Type B pancreatic cell (in vitro differentiated cells): Measurements from ENCODE around the gene CBR4. TPM values are rescaled to one million over a fixed set of nuclear protein-coding genes. Genes with fewer than 3 reads are reported as not detected.
"Not testable (repeated sequence)": the region's sequence is repeated elsewhere in the genome, so short reads cannot be mapped to it uniquely, and the experiment has no call there.

Source experiments
- DNase-seq: peaks from one replicate; pipeline ENCODE4 v3.0.0; 2021; ENCODE audit warnings: mixed read lengths; ENCODE audit not compliant: unreplicated experiment; ENCODE audit errors: extremely low spot score
- H3K27ac Mint-ChIP-seq: 2 replicates; pipeline ENCODE4 v1.8.0; 2021; ENCODE audit warnings: mild to moderate bottlenecking, mixed read lengths
- H3K27me3 Mint-ChIP-seq: 2 replicates; pipeline ENCODE4 v1.8.0; 2021; ENCODE audit warnings: mixed read lengths
- H3K36me3 Mint-ChIP-seq: 2 replicates; pipeline ENCODE4 v1.8.0; 2021; ENCODE audit warnings: mixed read lengths
- H3K4me1 Mint-ChIP-seq: one replicate; pipeline ENCODE4 v1.8.0; 2021; ENCODE audit warnings: mixed read lengths; ENCODE audit not compliant: unreplicated experiment
- H3K4me3 Mint-ChIP-seq: 2 replicates; pipeline ENCODE4 v1.8.0; 2021; ENCODE audit warnings: mild to moderate bottlenecking, mixed read lengths
- H3K9me3 Mint-ChIP-seq: 2 replicates; pipeline ENCODE4 v1.8.0; 2021; ENCODE audit warnings: mixed read lengths
- total RNA-seq: library from RNA; stranded (reverse); gene quantifications from 2 replicates; pipeline ENCODE4 v1.2.1, GENCODE V29; 2021; ENCODE audit warnings: low replicate concordance
- TF ChIP-seq, protein P1 (sequence below): fragments of 200-600 bp; sonication (generic); conservative IDR thresholded peaks from 2 replicates; pipeline ENCODE4 v1.5.0; 2021; ENCODE audit warnings: antibody characterized with exemption, mild to moderate bottlenecking

CBR4 gene
- total RNA-seq, 1 donor from 2014 or later, result 42.6 TPM

DNA sequence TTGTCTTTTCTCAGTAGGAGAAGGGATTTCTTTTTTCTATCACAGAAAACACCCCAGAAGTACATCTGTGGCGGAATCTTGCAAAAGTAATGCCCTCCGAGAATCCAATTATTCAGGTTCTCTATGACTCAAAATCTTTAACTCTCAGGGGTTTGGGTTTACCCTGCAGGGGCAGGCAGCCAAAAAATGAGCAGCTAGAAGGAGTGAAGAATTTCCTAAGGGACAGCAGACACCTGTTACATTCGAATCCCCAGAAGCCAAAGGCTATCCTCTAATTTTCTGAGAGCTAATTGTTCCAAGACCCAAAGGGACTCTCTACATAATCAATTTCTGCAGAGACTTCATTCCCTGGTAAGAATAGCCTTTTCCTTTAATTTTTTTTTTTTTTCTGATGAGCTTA is 27.5 kb upstream of the CBR4 start:
- no peak for DNase-seq
- no peak overlapping the region for H3K4me3 Mint-ChIP-seq
- H3K36me3 Mint-ChIP-seq, result no peaks in the 10 kb centered on the region
- peaks cover 23% of the 10 kb centered on the region for H3K4me1 Mint-ChIP-seq
- TF ChIP-seq, protein P1, sequence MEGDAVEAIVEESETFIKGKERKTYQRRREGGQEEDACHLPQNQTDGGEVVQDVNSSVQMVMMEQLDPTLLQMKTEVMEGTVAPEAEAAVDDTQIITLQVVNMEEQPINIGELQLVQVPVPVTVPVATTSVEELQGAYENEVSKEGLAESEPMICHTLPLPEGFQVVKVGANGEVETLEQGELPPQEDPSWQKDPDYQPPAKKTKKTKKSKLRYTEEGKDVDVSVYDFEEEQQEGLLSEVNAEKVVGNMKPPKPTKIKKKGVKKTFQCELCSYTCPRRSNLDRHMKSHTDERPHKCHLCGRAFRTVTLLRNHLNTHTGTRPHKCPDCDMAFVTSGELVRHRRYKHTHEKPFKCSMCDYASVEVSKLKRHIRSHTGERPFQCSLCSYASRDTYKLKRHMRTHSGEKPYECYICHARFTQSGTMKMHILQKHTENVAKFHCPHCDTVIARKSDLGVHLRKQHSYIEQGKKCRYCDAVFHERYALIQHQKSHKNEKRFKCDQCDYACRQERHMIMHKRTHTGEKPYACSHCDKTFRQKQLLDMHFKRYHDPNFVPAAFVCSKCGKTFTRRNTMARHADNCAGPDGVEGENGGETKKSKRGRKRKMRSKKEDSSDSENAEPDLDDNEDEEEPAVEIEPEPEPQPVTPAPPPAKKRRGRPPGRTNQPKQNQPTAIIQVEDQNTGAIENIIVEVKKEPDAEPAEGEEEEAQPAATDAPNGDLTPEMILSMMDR, result no peak
- peaks cover 6% of the 10 kb centered on the region for H3K9me3 Mint-ChIP-seq
- H3K27ac Mint-ChIP-seq, result no peak overlapping the region
- H3K27me3 Mint-ChIP-seq, result peaks cover 2% of the 10 kb centered on the region

DNA sequence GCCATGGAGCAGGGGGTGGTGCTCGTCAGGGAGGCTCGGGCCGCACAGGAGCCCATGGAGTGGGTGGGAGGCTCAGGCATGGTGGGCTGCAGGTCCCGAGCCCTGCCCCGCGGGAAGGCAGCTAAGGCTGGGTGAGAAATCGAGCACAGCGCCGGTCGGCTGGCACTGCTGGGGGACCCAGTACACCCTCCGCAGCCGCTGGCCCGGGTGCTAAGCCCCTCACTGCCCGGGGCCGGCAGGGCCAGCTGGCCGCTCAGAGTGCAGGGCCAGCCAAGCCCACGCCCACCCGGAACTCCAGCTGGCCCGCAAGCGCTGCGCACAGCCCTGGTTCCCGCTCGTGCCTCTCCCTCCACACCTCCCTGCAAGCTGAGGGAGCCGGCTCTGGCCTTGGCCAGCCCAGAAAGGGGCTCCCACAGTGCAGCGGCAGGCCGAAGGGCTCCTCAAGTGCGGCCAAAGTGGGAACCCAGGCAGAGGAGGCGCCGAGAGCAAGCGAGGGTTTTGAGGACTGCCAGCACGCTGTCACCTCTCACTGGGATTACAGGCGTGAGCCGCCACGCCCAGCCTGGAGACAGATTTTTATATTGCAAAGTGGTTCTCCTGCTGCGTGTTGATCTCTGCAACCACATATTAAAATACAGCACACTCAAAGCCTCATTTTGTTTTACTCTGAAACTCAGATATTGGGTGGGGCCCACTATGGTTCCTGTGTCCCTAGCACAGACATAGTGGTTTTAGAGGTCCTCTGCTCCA is 26.0 kb upstream of the CBR4 start:
- H3K9me3 Mint-ChIP-seq, DNase-seq, H3K36me3 Mint-ChIP-seq, H3K27ac Mint-ChIP-seq, H3K4me3 Mint-ChIP-seq, H3K27me3 Mint-ChIP-seq: not testable (repeated sequence)
- peaks cover 27% of the 10 kb centered on the region for H3K4me1 Mint-ChIP-seq

DNA sequence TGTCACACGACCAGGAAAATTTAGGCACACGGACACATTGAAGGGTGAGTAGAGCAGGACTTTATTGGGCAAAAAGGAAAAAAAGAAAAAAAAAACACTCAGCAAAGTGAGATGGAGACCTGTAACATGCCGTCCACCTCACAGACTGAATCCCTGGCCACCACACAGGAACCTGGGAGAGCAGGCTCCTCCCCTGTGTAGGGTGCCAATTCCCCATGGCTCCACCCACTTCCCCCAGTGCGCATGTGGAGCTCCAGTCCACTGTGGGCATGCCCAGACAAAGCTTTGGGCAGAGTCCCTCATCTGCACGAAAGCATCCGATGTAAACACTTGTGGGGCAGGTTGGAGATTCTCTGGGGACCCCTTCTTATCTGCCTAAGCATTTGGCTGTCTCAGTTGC is 23.6 kb upstream of the CBR4 start:
- Mint-ChIP-seq H3K36me3 (no peaks in the 10 kb centered on the region), H3K9me3 (peaks cover 8% of the 10 kb centered on the region), H3K27ac (no peak overlapping the region), H3K4me1 (peaks cover 34% of the 10 kb centered on the region), H3K4me3 (no peak overlapping the region), H3K27me3 (peaks cover 4% of the 10 kb centered on the region)
- DNase-seq, result no peak
- TF ChIP-seq, protein P1, result no peak

DNA sequence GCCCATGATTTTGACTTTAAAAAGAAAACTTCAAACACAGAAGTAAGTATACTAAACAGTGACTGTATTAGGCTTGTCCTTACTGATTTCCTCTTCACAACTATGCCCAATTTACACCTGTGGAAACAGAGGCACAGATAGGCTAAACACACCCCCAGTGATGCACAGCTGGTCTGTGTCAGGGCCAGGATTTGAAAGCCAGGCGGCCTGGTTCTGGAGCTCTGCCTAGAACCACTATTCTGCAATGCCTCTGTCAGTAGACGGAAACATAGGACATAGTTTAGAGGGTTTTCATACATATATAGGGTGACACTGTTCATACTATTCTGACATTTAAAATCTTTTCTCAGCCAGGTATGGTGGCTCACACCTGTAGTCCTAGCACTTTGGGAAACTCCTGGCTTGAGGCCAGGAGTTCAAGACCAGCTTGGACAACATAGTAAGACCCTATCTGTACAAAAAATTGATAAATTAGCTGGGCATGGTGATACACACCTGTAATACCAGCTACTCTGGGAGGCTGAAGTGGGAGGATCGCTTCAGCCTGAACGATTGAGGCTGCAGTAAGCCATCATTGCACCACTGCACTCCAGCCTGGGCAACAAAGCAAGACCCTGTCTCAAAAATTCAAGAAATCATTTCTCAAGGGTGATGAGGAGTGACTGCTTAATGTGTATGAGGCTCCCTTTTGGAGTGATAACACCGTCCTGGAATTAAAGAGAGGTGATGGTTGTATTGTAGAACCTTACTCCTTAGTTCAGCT is 23.0 kb upstream of the CBR4 start:
- H3K4me1 Mint-ChIP-seq, result peaks cover 33% of the 10 kb centered on the region
- H3K27ac Mint-ChIP-seq, result peak overlapping the region; percentile 84
- peaks cover 8% of the 10 kb centered on the region for H3K9me3 Mint-ChIP-seq
- H3K36me3 Mint-ChIP-seq, result no peaks in the 10 kb centered on the region
- peaks cover 4% of the 10 kb centered on the region for H3K27me3 Mint-ChIP-seq
- no peak for DNase-seq
- H3K4me3 Mint-ChIP-seq, result no peak overlapping the region
- TF ChIP-seq, protein P1, result no peak

DNA sequence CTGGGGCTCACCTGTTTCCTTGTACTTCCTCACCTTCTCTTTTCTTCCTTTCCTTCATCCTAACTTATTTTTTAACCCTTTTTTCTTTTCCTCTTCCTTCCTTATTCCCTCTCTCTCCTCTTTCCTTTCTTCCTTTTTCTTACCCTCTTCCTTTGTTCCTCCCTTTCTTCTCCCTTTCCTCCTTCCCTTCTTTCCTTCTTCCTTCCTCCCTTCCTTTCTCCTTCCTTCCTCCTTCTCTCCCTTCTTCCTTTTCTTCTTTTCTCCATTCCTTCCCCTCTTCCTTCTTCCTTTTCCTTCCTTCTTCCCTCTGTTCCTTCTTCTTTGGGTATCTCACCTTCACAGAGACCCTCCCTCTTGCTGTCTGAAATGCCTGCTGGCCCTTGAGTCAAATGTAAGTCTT is 22.1 kb upstream of the CBR4 start:
- Mint-ChIP-seq H3K4me3 (peak overlapping the region; percentile 67), H3K9me3 (peaks cover 8% of the 10 kb centered on the region), H3K4me1 (peaks cover 30% of the 10 kb centered on the region), H3K27me3 (peaks cover 4% of the 10 kb centered on the region), H3K36me3 (no peaks in the 10 kb centered on the region), H3K27ac (peak overlapping the region; percentile 84)
- DNase-seq, result no peak
- TF ChIP-seq, protein P1, result no peak

DNA sequence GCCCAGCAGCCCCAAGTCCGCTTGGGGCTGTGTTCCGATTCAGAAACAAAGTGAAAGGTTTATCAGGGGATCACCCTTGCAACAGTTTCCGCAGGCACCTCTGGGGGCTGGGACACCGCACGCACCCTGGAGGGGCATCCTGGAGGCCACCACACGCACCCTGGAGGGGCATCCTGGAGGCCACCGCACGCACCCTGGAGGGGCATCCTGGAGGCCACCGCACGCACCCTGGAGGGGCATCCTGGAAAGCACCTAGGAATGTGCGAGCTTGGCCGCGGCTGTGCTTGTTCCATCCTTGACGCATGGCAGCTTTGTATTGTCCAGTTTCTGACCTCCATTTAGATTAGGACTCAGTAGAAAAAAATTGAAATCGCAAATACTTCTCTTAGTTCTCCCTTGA is 21.3 kb upstream of the CBR4 start:
- Mint-ChIP-seq H3K4me3 (no peak overlapping the region), H3K9me3 (peaks cover 8% of the 10 kb centered on the region), H3K27ac (no peak overlapping the region), H3K36me3 (no peaks in the 10 kb centered on the region), H3K4me1 (peaks cover 24% of the 10 kb centered on the region), H3K27me3 (peaks cover 4% of the 10 kb centered on the region)
- DNase-seq, result no peak
- TF ChIP-seq, protein P1, result no peak
